NCI-H1436 treated with DMSO at 0.1 percent for 48 hours (cell line): ENCODE results near the gene LMF1.

Source experiments
- DNase-seq: peaks from one replicate; lab custom pipeline; 2025; lab: John Stamatoyannopoulos, UW

LMF1 gene

DNA sequence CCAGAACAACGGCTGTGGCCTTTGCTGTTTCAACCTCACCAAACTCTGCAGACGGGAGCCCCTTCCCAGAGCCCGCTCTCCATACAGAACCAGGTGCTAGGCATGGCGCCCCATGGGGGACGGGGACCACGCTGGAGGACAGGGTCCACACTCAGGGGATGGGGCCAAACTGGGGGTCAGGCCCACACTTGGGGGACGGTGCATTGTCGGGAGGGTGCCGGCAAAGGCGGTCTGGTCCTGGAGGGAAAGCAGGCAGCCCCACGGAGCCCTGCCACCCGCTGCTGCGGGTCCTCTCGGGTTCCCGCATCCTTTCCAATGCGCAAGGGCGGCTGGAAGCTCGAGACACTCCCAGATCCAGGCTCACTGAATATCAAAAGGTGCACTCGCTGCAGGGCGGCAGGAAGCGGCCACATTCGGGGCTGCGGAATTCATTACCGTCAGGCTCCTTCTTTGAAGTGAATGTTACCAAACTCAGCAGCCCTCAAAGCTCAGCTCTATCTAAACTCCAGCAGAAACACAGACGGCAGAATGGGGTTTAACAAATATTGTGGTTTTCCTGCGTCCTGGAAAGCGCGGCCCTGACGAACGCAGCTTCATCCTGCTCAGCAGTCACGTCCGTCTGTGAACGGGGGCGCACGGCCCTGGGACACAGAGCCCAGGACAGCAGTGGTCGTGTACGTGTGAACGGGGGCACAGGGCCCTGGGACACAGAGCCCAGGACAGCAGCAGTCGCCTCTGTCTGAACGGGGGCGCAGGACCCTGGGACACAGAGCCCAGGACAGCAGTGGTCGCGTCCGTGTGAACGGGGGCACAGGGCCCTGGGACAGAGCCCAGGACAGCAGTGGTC is 41.3 kb downstream of the LMF1 start:
- DNase-seq, result no peak

DNA sequence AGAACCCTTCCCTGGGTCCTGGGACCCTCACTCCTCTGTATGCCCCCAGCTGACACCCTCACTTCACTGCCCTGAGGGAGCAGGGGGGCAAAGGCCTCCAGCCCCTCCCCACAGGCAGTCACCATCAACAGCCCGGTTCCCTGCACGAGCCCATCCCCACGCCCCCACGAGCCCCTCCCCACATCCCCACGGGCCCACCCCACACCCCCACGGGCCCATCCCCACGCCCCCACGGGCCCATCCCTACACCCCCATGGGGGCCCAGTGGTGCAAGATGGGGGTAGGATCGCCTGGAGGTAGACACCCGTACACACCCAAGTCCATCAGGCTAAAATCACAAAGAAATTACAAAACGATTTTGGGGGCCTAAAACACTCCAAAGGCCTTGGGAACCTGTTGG is 42.3 kb downstream of the LMF1 start:
- no peak for DNase-seq

DNA sequence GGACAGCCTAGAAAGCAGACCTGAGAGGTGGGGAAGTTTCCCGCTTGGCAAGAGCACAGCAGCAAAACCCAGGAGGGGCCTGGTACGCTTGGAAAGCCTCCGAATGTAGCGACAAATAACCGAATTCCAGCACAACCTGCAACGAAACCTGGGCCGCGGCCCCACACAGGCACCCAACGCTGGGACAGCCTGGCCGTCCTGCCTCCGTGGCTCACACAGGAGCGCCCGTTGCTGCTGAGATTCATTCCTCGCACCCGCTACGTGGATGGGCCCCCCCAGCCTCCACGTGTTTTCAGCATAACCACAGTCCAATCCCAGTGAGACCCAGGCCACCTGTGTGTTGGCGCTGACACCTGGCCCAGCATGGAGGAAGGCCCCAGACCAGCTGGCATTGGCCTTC is 42.9 kb downstream of the LMF1 start:
- DNase-seq, result no peak

DNA sequence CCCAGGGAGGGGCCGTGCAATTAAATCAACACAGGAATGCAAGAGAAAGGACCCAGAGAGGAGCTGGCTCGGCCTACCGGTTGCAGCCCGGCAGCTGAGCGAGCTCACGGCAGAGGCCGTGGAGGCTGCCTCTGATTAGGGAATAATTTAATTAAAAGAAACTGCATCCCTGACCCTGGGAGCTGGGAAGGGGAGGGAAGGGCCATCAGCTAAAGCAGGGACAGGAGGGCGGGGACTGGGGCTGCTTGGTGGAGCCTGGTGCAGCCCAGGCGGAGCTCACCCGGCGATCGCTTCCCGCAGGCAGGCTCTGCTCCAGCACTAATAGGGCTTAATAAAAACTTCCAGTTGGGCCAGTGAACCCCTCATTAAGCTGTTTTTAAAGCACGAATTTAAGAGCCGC is 43.4 kb downstream of the LMF1 start:
- DNase-seq, result no peak

DNA sequence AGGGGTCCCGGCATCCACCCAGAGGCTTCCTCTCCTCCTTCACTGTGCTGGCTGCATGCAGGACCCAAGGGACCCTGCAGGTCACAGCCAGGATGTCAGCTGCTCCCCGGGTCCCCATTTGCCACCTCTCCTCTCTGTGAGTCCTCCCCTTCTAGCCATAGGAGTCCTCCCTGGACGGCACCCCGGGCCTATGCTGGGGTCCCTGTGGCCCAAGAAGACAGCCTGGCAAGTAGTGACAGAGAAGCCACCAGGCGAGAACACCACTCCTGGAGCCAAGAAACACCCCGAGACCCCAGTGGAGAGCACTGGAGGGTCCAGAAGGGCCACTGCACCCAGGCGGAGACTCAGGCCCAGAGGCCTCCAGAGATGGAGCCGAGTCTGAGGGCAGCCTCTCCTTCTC is 44.1 kb downstream of the LMF1 start:
- DNase-seq, result no peak

DNA sequence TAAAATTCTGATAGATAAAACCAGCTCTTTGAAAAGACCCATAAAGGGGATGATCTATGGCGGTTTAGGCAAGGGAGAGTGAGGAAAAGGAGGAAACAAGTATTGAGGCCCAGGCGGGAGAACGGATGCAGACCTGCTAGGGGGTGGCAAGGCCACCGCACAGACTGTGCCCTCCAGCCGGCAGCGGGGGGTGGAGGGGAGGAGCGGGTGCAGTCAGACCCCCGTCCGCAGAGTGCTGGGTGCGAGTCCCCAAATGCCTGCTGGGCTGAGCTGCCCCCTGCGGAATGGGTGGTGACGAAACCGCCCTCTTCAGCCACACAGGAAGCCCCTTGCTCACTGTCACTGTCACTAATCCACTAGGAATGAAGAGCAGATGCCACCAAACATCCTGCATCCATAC is 46.0 kb downstream of the LMF1 start:
- DNase-seq, result no peak

DNA sequence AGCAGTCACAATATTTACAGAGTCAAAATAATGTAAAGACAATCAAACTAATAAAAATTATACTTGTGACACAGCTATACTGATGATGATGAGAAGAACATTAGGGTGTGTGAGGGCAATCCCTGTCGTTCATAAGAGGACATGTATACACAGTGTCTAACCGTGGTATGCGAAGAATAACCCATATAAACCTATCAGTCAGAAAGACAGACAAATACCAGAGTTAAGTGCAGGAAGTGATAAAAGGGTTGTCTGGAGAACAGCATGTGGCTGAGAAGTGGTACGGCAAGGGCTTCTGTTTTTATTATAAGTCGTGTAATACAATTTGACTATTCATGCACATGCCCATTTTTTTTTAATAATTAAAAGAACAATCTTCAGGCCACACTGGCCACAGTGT is 46.7 kb downstream of the LMF1 start:
- no peak for DNase-seq

DNA sequence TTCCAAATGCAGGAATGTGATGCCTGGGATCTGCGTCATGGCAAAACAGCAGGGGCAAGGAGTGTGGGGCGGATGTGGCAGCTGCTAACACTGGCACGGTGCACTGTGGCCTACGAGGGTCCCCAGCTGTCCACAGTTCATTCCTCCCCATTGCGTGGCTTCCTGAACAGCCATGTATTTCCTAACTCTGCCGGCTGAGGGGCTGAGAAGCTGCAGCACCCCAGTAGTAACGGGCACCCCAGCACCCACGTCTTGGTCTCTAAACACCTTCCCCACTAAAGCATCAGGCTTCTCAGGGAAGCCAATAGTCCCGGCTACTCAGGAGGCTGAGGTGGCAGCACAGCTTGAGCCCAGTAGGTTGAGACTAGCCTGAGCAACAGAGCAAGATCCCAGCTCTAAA is 47.6 kb downstream of the LMF1 start:
- no peak for DNase-seq

DNA sequence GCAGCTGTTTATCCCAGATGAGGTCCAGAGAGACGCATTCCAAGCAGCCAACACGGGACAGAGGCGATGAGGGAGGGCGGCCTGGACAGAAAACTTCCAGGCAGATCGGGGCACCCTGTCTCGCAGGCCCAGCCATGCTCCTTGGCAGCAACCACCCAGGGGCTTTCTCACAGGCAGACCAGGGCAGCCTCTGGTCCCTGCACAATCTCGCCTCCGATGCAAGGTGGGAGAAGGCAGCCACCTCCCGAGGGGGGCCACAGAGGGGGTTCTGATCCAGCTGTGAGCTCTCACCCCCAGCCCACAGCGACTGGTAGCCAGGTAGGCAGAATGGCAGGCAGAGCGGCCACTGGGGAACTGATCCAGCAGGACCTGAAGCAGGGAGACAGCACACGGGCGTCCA is 48.7 kb downstream of the LMF1 start:
- DNase-seq, result no peak

DNA sequence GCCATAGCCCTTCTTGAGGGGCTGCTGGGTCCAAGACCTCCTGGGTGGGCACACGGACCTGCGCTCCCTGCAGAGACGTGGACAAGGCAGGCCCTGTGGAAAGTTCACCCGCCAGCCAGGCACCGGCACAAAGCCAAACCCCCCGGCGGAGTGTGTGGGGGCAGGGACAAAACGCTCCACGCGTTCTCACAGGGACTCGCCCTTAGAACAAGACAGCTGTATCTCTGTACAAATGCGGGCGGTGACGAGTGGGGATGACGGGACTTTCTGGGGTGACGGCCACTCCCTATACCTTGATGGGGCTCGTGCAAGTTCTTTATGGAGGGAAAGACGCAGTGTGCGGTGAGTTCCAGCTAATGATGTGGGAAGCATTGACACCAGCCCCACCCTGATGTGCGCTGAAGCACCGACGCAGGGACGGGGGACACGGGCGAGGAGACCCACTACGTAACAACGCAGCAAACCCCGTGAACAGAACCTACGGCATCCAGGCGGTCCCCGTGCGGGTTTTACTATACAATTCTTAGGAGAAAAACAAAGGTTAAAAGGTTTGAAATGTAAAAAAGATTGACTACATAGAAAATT is 49.4 kb downstream of the LMF1 start:
- no peak for DNase-seq

DNA sequence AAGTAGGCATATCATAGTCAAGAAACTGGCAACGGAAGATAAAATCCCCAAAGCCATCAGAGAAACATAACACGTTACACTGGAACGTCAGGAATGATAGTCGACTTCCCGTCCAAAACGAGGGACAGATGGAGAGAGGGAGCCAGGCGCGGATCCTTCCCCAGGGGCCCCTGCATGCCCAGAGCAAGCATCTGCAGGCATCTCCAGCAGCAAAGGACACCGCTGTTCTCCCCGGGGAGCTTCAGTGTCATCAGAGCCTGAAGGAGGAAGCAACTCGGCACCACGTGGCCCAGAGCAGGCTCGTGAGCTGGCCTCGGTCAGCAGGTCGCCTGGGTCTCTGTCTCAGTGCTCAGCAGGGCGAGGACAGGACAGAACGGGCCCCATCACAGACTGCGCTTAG is 50.1 kb downstream of the LMF1 start:
- no peak for DNase-seq

DNA sequence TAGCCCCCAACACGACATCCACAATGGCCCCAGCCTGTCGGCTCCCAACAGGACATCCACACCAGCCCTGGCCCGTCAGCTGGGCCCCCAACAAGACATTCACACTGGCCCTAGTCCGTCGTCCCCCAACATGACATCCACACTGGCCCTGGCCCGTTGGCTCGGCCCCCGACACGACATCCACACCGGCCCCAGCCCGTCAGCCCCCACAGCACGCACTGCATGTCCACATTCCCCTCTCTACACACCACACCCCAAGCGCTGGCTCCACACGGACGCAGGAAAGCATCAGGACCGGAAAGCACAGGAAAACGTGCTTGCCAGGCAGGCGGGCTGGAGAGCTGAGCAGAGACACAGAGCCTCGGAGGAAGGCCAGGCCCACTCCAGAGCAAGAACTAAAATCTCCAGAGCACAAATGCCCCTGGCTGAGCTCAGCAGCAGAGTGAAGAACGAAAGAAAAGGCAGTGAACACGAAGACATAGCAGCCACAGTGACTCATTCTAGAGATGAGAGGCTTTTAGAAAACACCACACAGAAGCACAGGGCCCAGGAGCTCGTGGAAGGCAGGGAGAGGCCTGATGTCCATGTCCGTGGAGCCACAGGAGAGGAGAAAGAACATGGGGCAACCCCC is 50.6 kb downstream of the LMF1 start:
- no peak for DNase-seq

DNA sequence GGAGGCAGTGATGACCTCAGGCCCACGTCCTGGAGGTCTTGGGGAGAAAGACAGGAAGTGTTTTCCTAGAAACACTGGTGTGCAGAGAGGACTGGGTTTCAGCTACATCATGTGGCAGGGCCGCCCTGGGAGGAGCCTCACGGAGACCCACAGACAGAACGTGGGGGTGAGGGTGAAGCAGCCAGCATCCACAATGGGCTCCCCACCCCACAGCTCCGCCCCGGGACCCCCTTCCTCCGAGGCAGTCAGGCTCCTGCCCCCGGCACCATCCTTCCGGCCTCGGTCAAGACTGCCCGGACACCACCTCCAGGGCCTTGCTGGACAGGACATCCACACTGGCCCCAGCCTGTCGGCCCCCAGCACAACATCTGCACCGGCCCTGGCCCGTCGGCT is 51.1 kb downstream of the LMF1 start:
- DNase-seq, result no peak

DNA sequence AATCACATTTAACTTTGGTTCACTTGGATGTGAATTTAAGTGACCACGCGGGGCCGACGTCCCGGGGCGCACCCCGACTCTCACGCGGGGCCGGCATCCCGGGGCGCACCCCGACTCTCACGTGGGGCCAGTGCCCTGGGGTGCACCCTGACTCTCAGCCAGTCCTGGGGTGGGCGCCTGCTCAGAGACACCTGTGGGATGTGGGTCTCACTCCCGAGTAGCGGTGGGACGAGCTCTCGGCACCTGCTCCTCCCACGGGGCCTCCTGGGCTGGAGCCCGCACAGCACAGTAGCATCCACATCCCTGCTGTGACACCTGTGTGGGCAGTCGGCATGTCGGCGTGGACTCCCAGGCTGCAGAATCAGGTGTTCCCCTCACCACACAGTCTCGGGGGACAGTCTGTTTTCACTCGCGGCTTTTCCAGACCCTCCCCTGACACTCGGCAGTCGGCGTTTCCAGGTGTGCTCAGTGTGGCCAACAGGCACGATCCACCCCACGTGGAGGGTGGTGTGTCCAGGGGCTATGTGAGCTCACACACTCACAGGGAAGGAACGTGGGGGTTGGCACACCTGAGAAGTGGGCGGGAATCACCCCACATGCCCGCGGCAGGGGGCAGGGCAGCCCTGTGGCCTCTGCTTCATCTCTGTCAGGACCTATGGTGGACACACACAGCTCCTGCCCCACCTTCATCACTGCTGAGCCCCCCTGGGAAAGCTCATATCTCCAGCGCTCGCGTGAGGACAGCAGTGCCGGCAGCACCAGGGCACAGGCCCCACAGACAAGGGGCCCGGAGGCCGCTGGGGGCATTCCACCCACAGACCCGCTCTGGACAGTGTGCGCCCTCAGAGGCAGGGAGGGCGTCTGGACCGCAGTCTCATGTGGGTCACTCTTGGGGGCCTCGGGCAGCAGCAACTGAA is 51.8 kb downstream of the LMF1 start:
- no peak for DNase-seq

DNA sequence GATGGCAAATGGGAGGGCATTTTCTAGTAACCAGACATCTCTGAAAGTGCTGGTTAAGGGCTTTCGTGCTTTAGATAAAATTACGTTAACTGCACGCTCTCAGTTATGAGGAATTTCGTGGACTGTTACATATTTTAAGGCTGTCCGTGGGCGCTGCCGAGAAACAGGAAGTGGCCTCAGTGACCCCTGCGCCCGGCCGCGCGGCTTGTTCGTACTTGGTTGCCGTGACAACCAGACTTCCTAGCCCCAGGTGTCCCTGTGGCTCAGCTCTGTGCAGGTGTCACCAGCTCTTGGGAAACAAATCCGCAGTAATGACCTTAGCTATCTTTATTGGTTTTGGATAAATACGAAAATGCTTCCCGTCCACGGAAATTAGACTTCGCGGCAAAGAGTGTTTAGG is 52.7 kb downstream of the LMF1 start:
- DNase-seq, result no peak

DNA sequence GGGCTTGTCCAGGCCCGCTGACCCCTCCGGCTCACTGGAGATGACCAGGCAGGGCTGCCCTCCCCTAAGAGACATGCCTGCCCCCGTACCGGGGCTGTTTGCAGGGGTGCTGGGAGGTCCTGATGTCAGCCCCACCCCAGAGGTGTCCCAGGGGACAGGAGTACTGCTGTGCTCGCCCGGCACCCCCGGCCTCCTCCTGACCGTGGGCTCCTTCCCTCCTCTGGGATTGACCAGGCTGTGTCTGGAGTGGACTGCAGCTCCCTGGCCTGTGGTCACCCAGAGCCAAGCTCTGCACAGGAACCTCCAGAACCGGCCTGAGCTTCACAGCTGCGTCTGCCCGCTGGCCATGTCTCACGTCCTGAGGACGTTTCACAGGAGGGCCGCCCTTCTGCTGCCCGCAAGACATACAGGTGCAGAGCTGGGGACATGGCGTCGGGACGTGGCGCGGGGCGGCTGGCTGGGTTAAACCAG is 53.2 kb downstream of the LMF1 start:
- DNase-seq, result no peak

DNA sequence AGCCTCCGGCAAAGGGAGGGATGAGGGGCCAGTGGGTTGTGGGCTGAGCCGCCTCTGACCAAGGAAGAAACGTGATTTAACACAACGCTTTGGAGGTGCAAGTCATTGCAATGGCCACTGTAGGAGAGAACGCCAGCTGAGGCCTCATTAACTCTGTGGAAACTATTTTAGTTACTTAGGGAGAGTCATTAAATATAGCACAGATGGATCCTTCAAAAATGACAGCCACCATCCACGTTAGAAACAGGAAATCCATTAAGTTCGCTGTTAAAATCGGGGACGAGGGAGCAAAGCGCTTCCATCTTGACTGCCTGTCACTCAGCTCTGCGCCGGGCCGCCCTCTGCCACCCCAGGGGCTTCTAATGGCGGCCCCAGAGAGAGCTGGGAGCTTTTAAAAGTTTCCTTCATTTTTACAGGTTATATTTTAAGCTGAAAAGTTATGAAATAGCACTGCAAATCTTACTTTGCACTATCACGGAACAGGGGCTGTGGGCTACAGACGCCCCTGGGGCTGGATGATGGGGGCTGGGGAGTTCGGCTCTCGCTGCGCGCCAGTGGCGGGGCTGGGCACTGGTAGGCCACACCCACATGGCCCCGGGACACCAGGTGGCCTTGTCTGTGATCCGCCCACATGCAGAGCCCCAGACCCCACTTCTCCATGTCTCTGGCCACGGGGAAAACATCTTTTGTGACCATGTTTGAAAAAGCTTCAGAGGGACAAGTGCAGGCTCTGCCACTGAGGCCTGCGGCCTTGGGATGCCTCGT is 54.6 kb downstream of the LMF1 start:
- no peak for DNase-seq

DNA sequence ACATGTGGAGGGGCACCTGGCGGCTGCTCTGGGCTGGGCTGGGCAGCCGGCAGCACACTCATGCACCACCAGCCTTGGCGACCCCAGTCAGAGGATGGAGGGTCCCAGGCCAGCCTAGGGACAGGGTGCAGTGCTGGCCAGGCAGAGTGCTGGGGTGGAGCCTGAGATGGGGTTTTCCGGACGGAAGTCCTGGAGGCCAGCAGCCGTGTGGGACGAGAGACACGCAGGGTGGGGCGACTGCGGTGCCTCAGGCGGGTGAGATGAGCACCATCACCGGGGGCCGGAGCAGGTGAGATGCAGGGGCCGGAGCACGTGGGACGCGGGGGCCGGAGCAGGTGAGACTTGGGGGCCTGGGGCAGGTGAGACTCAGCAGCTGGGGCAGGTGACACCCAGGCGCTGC is 55.2 kb downstream of the LMF1 start:
- DNase-seq, result no peak

DNA sequence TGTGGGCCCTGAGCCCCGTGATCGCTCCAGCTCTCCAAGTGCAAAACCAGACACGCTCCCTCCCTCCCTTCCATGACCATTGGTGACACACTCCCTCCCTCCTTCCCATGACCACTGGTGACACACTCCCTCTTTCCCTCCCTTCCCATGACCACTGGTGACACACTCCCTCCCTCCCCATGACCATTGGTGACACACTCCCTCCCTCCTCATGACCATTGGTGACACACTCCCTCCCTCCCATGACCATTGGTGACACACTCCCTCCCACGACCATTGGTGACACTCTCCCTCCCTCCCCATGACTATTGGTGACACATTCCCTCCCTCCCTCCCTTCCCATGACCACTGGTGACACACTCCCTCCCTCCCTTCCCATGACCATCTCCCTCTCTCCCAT is 56.3 kb downstream of the LMF1 start:
- no peak for DNase-seq

DNA sequence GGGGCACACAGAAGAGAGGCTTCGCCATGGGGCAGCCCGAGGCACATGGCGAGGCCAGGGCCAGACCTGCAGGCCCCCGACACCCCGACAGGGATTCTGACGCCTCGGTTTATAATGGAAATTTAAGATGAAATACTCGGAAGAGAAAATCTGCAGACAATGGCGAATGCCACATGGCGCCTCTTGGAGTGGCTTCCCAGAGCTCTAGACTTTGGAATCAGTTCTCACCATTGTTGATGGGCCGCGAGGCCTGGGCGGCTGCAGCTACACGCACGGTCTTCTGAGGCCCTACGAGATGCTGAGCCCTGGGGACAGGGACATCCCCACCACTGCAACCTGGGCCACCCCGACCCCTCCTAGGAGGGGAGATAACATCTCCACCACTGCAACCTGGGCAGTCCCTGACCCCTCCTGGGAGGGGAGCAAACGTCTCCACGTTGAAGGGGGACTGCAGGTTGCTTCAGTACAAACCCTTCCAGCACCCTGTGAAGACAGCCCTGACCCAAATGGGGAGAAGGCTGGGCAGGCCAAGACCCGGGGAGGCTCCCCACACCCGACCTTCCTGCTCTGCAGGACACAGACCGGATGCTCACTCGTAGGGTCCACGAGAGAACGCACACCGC is 56.9 kb downstream of the LMF1 start:
- DNase-seq, result no peak
